Stimulated activated CD8-positive, alpha-beta memory T cell treated with anti-CD3 and anti-CD28 coated beads, Interleukin-15, amount 100 ng/mL, for 24 hours (primary cell): Measurements from ENCODE around the gene ZNF587B.
"Not testable (repeated sequence)": the region's sequence is repeated elsewhere in the genome, so short reads cannot be mapped to it uniquely, and the experiment has no call there.

Source experiments
- DNase-seq: peaks from one replicate; pipeline ENCODE4 v3.0.0-alpha.2; 2020; ENCODE audit warnings: low read depth

ZNF587B gene

DNA sequence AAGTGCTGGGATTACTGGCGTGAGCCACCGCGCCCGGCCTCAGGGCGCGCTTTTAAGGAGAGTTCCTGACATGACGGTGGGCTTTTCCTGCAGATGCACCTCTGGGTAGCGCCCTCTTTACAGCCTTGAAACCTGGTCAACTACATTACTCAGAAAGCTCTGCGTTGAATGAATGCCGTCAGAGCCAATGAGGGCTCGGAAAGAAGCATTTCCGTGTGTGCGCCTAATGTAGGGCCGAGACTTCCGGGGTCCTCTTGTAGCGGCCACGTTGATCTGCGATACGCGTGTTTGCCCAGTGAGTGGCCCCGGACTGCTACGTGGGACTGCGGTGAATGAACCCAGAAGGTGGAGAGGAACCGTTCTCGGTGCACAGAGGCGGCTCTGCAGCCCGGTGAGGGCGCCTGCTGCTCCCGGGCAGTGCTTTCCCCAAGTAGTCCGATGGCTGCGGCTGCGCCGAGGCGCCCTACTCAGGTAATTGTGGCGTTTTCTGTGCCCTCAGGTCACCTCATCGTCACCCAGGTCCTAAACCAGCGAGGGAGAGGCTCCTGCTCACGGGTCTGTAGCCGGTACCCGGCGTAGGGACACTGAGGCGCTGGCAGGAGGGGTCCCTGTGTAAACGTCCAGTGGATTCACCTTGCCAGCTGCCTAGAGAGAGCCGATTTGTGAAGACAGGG, 10.5 kb upstream of the ZNF587B start:
- DNase-seq = peak; percentile 50

- DNase-seq = no peak
Observed at GRCh38 chr19:57820599-57820998, 9.5 kb upstream of the ZNF587B start.

- DNase-seq = not testable (repeated sequence)
Observed at GRCh38 chr19:57821095-57821494, 9.0 kb upstream of the ZNF587B start.

- not testable (repeated sequence) for DNase-seq
Observed at GRCh38 chr19:57821501-57821900, 8.6 kb upstream of the ZNF587B start.

DNA sequence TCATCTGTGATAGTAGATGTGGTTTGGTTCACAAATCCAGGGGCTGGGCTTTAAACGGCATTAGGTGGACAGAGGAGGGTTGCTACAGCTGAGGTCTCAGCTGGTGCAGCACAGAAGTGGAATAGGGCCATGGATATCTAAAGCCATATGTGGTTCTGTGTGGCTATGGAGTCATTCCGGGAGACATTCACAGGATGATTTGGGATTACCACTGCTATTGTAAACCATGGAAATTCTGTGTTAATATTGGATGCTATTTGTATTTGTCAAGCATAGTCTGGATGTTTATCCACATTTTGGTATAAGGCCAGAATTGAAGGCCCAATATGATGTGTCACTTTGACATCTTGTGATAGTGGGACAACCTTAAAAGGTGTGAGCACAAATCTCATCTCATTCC, 6.9 kb upstream of the ZNF587B start:
- not testable (repeated sequence) for DNase-seq

DNA sequence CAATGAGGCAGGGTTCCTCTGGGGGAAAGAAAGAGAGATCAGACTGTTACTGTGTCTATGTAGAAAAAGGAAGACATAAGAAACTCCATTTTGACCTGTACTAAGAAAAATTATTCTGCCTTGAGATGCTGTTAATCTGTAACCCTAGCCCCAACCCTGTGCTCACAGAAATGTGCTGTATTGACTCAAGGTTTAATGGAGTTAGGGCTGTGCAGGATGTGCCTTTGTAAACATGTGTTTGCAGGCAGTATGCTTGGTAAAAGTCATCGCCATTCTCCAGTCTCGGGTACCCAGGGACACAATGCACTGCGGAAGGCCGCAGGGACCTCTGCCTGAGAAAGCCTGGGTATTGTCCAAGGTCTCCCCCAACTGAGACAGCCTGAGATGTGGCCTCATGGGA, 6.5 kb upstream of the ZNF587B start:
- DNase-seq = not testable (repeated sequence)

- DNase-seq = no peak
Observed at GRCh38 chr19:57825511-57825910, 4.6 kb upstream of the ZNF587B start.

DNA sequence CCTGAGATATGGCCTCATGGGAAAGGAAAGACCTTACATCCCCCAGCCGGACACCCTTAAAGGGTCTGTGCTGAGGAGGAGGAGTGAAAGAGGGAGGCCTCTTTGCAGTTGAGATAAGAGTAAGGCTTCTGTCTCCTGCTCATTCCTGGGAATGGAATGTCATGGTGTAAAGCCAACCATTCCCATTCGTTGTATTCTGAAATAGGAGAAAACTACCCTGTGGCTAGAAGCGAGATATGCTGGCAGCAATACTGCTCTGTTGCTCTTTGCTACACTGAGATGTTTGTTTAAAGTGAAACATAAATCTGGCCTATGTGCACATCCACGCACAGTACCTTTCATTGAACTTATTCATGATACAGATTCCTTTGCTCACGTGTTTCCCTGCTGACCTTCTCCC, 783 bp upstream of the ZNF587B start:
- DNase-seq = no peak

DNA sequence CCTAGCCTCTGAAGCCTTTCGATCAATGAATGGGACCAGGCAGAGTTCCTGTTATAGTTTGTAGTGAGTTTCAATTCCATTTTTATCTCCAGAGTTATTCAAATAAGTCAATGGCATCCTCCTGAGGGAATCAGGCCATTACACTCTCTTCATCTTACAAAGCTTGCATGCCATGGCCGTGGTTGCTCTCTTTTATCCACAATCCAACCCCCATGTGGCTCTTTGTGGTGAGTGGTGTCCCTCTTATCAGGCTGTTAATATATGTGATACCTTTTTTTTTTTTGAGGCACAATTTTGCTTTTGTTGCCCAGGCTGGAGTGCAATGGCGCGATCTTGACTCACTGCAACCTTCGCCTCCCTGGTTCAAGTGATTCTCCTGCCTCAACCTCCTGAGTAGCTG, 6.9 kb downstream of the ZNF587B start:
- DNase-seq = not testable (repeated sequence)

GRCh38 chr19:57838622-57839191, 8.6 kb downstream of the ZNF587B start:
- not testable (repeated sequence) for DNase-seq

DNA sequence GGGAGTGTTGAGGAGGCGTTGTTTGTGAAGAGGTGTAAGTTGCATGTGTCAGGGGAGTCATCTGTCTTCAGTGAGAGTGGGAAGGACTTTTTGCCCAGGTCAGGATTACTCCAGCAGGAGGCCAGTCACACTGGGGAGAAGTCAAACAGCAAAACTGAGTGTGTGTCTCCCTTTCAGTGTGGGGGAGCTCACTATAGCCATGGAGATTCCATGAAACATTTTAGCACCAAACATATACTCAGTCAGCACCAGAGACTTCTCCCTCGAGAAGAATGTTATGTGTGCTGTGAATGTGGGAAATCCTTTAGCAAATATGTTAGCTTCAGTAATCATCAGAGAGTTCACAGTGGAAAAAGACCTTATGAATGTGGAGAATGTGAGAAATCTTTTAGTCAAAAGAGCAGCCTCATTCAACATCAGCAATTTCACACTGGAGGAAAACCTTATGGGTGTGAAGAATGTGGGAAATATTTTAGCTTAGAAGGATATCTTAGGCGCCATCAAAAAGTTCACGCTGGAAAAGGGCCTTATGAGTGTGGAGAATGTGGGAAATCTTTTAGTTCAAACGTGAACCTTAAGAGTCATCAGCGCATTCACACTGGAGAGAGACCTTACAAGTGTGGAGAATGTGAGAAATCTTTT, 11.1 kb downstream of the ZNF587B start:
- DNase-seq = no peak

- not testable (repeated sequence) for DNase-seq
Observed at GRCh38 chr19:57847164-57847563, 17.1 kb downstream of the ZNF587B start.

- not testable (repeated sequence) for DNase-seq
Observed at GRCh38 chr19:57849162-57849665, 19.1 kb downstream of the ZNF587B start.

GRCh38 chr19:57849666-57850473, 19.8 kb downstream of the ZNF587B start, which contains the start of gene ZNF587:
Gene ZNF587 (plus strand): TSS chr19:57849859. CDS start chr19:57850039, 180 bp downstream.
- DNase-seq = peak; percentile 46

DNA sequence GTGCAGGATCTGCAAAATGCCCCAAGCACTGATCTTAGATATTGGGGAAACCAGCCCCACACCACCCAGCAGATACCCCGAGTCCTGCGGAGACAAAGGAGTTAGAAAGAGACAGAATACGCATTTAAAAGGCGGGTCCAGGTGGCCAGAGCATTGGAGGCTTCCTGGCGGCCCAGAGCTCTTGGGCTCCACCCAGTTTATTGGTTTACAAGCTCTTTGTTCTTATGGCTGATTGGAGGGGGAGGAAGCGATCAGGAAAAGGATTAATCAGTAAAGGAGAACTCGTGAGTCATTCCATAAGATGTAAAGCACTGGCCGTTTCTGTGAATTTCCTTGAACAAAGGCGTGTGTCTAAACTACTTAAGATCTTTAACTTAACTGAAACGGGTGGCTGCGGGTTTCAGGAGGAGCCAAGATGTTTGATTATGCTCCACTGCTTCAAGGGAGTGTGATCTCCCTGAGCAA, 20.5 kb downstream of the ZNF587B start:
- no peak for DNase-seq

- DNase-seq = not testable (repeated sequence)
Observed at GRCh38 chr19:57851812-57852603, 21.9 kb downstream of the ZNF587B start.

DNA sequence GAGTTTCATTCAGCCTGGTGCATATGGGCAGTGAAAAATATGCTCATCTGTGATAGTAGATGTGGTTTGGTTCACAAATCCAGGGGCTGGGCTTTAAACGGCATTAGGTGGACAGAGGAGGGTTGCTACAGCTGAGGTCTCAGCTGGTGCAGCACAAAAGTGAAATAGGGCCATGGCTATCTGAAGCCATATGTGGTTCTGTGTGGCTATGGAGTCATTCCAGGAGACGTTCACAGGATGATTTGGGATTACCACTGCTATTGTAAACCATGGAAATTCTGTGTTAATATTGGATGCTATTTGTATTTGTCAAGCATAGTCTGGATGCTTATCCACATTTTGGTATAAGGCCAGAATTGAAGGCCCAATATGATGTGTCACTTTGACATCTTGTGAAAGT, 24.0 kb downstream of the ZNF587B start:
- DNase-seq = not testable (repeated sequence)

GRCh38 chr19:57862351-57862750, 32.3 kb downstream of the ZNF587B start:
- DNase-seq = not testable (repeated sequence)

DNA sequence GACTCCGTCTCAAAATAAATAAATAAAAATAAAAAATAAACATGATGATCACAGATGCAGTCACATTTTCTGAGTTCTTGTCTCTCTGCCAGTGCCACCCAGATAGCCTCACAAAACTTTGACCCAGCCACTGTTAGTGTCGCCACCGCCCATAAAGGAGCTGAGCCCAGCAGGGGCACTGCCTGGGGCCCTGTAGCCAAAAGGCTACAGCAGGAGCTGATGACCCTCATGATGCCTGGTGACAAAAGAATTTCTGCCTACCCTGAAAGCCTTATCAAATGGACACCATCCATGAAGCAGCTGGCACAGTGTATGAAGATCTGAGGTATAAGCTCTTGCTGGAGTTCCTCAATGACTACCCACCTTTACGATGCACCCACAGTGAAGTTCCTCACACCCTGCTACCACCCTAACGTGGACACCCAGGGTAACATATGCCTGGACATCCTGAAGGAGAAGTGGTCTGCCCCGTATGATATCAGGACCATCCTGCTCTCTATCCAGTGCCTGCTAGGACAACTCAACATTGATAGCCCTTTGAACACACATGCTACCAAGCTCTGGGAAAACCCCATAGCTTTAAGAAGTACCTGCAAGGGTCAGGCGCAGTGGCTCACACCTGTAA, 37.9 kb downstream of the ZNF587B start:
- no peak for DNase-seq

- DNase-seq = not testable (repeated sequence)
Observed at GRCh38 chr19:57869655-57870054, 39.6 kb downstream of the ZNF587B start.

DNA sequence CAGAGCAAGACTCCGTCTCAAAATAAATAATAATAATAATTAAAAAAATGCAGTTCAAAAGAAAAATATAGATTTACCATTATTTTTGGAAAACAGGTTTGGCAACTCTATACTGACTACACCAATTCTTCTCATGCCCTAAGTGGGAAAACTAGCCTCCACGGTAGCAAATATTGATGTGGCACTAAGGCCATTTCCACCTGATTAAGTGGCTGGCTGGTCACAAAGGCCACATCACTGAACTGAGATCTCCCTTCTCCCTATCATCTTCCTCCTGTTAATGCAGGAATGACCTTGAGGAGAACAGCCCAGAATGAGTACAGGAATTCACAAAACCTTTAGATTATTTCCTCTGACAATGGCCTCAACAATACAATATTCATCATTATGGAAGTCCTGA, 40.1 kb downstream of the ZNF587B start:
- no peak for DNase-seq
